ENCODE measurements around the gene RIBC2.

GRCh38 chr22:45418056-45418769 is 4.7 kb downstream of the RIBC2 start:
- TF ChIP-seq CTCF (IDR thresholded peaks at IDR 0.05; ENCODE audit: low read length) (no peak), EZH2phosphoT487 (IDR thresholded peaks at IDR 0.05; ENCODE audit: low read length) (no peak), EZH2 (optimal IDR thresholded peaks at IDR 0.05; ENCODE audit: low read depth, low read length) (no peak)
